Kasumi-1 (cell line): Measurements from ENCODE around the gene AP1AR.

Experiments used
- DNase-seq, 2 experiments: peaks; one replicate each; lab custom pipeline; 2025; lab: John Stamatoyannopoulos, UW

Gene AP1AR

DNA sequence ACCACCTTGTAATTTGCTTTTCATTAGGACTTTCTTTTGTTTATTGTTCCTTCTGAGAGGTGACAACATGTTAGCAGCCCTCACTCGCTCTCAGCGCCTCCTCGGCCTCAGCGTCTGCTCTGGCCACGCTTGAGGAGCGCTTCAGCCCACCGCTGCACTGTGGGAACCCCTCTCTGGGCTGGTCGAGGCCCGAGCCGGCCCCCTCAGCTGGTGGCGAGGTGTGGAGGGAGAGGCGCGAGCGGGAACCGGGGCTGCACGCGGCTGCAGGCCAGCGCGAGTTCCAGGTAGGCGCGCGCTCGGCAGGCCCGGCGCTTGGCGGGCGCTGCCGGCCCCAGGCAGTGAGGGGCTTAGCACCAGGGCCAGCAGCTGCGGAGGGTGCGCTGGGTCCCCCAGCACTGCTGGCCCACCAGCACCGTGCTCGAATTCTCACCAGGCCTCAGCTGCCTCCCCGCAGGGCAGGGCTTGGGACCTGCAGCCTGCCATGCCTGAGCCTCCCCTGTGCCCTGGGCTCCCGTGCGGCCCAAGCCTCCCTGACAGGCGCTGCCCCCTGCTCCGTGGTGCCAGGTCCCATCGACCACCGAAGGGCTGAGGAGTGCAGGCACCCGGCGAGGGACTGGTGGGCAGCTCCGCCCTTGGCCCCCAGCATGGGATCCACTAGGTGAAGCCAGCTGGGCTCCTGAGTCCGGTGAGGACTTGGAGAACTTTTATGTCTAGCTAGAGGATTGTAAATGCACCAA, 9.2 kb upstream of the AP1AR start:
- no peak for DNase-seq

DNA sequence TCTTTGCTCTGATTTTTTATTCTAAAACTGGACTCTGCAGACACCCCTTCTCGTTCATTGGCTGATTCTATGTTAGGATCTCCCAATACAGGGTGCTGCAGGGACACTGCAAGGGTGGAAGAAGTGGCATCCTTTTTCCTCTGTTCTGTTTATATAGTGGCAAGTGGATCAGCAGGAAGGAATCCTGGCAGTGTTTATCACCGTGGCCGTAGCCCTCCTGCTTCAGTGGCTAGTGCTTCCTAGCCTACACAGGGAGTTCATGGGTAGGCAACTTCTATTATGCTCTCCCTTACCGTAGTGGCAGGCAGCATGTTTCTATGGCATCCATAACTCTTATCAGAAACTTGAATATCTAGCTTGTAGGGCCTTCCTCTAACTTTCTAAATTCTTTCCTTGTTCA, 6.4 kb upstream of the AP1AR start:
- no peak for DNase-seq

DNA sequence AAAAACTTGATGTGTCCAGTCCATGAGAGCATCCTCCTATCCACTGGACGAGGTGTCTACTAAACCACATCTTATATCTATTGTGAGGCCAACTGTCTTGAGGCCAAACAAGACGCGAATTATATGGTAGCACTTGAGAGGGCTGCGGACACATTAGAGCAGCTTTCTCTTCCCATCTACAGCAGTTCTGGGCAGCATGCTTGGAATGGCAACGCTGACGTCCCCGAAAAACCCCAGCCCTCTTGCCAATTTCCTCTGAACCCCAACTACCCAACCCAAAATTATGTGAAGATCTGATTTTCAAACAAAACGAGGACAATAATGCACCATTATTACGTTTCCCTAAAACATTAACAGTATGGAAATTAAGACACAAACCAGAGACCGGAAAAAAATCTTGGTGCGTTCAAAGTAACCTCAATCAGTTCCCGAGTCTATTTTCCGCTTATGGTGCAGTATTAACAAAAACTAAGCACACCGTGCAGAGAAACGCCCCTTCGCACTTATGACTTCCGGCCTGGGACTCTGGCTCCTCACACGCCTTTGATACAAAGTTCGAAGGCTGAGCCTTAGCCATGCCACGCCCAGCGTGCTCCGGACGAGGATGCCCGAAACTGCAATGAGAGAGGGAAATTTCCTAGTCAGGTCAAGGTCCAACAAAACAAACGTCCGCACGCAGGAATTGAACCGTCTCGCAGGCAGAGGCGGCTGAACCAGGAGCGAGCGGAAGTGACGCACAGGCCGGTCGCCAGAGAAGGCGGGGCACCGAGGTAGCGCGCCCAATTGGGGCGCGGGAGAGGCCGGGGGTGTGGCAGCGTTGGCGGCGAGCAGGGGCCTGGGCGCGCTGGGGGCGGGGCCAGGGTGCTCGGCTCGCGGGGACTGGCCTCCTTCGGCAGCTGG, 458 bp upstream of the AP1AR start:
- peak; percentile 91 to 98 for DNase-seq

DNA sequence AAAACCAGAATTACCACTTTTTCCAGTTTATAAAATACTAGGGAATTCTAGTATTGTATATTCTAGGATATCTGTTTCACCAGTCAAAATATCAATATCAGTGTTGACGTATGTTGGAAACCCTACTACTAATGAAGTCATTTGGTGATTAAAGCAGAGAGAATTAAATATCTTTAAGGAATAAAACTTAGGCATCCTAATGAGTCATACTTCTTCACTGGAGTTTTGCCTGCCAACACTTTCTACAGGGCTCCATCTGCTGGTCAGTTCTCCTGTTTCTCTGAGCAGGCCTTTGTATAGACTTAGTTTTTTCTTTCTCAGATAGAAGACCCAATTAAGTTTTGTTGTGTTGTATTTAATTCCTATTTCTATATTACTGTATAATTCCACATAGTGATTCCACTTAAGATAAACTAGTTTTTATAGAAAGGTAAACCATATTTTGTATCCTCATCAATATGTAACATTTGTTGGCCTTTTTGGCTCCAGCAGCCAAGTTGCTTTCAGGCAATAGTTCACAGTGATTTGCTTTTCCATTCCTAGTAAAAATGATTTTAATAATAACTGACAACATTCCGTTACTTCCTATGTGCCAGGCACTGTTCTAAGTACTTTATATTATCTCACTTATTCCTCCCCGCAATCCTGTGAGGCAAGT, 3.5 kb downstream of the AP1AR start:
- peak; percentile 84 for DNase-seq

DNA sequence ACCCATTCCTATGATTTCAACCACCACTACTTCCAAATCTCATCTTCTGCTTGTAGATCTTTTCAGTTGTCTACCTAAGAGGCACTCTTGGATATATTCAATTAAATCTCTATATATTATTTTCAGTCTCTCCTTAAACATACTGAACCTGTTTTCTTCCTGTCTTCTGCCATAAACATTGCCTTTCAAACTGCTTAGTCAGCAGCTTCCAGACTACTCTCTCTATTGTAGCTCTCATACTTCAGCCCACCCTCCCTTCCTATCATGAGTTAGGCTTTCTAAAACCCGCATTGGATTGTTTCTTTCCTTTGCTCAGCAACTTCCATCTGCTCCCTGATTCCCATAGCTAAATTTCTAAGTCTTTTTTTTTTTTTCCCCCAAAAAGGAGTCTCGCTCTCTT, 4.5 kb downstream of the AP1AR start:
- no peak for DNase-seq

DNA sequence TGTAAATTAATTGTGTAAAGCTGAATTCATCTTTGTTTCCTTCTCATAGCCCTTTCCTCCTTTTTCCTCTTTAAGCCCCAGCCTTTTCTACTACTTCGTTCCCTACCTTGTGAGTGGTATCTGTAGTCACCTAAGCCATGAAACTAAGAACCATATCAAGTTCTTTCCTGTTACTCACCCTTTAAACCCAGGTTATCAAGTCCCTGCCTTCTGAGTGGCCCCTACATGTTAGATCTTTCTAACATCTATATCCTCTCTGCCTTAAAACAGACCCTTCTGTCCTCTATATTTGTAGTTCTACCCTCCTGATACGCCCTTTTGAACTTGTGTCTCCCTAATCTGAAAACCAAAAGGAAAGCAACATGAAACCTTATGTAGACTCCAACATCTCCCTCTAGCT, 7.2 kb downstream of the AP1AR start:
- DNase-seq: no peak

DNA sequence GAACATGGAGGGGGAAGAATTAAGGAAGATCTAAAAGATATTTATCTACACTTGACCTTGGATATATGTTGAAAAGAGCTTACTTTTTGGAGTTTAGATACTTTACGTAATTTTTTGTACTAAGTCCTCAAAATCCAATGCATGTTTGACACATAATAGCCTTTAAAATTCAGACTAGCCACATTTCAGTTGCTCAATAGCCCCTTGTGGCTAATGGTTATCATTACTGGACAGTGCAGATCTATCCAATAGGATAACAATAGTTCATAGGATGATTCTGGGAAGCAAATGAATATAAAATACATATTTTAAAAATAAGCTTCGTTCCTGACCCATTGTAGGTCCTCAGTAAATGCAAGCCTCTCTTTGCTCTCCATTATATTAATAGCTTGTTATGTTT, 13.8 kb downstream of the AP1AR start:
- DNase-seq: no peak

DNA sequence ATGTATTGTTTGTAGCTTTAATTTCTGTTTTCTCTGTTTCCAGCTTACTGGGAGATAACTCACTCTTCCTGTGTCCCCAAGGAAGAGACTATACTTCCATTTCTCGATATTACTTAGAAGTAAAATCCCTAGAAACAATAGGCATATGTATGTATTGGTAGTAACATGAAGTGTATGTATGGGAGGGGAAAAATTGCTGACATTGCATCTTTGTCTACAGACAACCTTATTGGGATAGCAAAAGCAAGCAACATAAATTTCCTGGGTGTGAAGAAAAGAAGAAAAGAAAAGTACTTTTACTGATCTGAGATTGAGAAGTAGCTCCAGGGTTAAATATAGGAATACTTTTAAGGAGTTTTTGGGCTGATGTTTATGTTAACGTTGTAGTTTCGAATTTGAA, 15.4 kb downstream of the AP1AR start:
- DNase-seq: no peak

DNA sequence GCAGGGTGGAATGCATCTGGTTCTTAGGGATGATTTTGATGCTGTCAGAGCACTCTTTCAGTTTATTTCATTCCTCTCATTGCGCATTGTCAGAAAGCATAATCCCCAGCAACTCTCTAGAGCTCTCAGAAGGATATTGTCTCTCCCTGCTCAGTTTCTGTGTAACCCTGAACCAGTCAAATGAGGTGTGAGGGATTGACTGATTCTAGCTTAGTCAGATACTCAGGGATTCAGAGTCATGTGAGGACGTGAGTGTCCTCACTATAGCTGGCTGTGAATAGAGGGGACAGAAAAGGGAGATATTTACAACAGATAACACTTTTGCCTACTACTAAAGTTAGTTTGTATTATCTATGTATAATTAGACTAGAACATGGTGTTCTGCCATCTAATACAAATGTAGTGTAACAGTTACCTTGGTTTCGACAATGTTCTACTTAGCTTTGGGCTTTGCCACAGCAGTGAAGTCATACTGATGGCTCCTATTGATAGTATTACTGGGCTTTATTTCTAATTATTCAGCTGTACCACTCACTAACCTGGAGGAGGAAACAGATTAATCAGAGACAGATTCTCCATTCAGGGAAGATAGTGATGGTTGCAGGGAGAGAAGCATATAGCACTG, 19.5 kb downstream of the AP1AR start:
- no peak for DNase-seq

DNA sequence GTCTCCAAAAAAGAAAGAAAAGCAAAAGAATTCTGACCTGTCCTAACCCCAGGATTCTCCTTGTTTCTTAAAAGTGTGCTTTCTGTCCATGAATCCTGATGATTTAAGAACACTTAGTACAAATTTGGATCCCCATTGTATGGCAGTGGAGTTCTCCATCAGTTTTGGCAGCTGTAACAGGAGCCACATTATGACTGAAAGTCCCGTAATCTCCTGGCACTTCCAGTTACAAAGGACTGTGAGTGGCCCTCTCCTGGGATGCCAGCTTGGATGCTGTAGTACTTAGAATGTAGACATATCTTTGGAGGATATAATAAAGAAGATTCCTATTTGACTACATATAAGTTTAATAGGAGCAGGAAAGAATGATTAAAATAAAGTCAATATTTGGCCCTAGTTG, 20.6 kb downstream of the AP1AR start:
- DNase-seq: no peak

DNA sequence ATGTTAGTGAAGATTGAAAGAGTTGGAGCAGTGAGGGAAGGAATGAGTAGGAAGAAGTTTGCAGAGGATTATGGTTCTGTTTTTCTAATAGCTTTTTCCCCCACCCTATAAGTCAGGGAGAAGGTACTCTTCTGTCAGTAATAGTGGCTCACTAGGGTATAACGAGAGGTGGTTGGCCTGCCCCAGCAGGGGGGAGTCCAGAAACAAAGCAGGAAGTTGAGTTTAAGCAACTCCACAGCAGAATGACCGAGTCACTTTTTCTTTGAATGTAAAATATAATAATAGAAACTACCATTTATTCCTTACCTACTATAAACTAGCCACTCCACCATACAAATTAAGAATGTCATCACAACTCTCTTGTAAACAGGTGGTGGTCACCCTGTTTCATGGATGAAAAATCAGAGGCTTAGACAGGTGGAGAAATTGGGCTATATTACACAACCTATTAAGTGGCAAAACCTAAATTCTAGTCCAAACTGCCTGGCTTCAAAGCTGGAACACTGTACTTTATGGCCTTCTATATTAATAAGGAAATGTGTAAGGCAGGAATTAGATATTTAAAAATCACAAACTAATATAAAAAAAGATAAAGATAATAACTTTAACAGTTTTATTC, 21.9 kb downstream of the AP1AR start:
- peak; percentile 34 to 54 for DNase-seq

DNA sequence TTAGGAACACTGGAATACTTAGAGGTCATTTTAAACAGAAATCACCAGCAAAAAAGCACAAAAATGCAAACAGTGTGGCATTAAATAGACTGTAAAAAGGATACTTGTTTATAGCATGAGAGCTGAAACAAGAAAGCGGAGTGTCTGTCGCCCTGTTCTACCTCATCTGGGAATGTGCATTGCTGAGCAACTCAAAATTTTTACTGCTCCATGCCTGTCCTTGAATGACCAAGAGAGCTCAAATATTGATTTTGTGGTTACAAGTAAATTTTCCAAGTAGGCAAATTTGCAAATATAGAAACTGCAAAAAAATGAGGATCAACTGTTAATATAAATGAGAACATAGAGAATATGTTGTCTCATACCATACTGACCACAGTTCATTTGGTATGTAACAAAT, 25.5 kb downstream of the AP1AR start:
- no peak for DNase-seq

DNA sequence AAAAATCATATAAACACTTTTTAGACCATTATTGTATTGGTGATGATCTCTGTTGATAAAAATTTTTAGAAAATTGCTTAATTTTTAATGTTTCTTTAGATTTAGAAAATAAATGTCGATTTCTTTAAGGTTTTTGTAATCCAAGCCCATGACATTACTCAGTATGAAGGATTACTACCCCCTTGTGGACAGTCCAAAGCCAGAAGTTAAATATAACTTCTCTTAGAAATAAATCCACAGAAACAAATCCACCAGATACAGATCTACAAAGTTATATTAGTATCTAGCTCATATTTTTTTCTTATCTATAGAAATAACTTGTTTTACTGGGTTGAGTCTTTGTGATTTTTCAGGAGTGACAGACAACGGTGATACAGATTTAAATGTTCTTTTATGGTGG, 35.2 kb downstream of the AP1AR start:
- peak; percentile 46 to 58 for DNase-seq

DNA sequence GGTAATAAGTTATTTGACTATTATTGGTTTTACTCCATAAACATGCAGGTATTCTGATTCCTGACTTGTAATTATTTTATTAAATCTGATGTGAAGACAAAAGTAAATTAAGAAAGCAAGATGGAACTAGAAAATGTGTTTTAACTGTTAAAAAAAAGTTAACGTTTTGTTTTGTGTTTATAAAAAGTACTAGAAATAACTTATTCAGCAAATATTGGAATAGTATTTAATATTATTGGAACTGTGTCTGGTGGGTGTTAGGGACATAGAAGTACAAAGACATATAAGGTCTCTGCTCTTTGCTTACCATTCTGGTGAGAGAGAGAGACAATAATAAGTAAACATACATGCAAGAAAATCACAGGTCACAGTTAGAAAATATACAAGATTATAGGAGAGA, 38.5 kb downstream of the AP1AR start:
- DNase-seq: no peak

DNA sequence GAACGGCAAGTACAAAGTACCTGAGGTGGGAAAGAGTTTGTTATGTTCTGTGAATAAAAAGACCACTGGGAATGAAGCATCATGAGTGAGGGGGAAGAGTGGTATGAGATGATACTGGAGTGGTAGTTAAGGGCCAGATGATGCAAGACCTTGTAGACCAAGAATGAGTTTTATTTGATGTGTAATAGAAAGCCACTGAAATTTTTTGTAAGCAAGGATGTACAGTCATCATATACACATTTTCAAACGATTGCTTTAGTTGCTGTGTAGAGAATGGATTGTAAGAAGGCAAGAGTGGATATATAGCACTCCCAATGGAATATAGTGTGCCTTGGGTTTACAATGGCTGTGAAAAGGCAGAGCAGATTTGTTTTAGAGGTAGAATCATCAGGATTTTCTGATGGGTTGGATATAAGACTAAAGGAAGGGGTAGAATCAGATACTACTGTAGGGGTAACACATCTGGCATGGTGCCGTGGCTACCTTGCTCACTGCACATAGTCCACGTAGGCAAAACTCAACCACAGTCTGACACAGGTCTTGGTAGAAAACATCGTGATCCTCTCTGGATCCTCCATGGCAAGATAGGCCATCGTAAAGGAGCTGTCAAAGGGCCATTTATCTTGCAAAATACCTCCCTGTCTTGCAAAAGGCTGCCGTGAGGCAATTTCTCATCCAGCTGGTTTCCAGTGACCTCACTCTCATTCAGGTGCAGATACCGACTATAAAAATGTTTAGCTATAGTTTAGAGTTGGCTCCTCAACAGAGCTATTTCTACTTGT, 39.2 kb downstream of the AP1AR start:
- no peak for DNase-seq

DNA sequence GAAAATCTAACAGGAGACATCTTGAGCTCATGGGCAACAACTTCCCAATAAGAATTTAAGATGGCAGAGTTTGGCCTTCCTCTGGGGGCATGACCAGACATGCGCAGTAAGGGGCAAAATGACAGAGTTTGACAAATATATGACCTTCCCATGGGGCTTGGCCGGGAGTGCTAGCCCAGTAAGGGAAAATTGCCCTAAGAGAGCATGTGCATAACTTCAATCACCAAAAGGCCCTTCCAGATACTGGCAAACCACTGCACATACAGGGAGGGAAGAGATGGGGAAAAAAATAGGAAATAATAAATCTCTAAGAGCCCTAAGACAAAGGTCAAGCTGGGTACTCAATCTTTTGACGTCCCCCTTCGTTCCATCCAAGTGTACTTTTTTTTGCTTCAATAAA, 40.7 kb downstream of the AP1AR start:
- no peak for DNase-seq

DNA sequence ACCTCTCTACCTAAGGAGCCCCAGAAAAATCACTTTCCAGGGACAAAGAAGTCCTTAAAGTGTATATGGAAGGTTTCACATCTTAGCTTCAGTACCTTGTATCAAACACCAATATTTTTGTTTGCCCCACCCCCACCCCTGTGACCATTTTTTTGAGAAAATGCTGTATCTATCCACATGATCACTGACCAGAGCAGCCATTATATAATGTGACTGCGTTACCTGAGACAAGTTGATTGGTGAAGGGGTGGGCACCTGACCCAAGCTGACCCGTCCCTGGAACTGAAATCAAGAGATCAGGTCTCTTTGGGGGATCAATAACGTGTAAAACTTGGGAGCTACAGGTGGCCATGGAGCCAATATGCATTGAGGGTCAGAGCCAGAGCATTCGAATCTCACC, 43.4 kb downstream of the AP1AR start:
- no peak for DNase-seq

DNA sequence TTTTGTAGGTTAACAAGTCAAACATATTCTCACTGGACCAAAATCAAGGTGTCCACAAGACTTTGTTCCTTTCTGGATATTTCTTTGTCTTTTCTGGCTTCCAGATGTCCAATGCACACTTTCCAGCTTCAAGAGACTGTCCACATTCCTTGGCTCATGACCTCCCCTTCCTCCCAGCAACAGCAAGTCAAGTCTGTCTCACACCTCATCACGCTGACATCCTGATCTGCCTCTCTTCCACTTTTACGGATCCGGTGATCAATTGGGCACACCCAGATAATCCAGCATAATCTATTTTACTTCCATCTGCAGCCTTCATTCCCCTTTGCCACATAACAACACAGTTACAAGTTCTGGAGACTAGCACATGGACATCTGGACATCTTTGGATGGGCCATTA, 44.5 kb downstream of the AP1AR start:
- no peak for DNase-seq

DNA sequence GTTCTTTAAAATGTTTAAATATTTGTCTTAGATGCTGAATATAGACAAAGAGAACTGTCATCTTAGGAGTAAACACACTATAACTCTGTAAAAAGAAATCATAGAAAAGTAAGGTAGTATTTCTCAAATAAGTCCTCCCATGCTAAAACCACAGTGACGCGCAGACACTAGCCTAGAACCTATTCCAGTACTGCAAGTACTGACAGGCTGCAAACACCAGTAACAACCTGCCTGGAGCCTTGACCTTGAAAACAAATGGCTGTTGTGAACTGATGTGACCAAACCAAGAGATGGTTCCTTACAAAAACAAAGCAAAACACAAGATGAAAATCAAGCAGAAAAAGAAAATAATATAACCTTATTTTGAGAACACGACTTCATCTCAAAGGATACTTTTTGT, 45.6 kb downstream of the AP1AR start:
- no peak for DNase-seq

DNA sequence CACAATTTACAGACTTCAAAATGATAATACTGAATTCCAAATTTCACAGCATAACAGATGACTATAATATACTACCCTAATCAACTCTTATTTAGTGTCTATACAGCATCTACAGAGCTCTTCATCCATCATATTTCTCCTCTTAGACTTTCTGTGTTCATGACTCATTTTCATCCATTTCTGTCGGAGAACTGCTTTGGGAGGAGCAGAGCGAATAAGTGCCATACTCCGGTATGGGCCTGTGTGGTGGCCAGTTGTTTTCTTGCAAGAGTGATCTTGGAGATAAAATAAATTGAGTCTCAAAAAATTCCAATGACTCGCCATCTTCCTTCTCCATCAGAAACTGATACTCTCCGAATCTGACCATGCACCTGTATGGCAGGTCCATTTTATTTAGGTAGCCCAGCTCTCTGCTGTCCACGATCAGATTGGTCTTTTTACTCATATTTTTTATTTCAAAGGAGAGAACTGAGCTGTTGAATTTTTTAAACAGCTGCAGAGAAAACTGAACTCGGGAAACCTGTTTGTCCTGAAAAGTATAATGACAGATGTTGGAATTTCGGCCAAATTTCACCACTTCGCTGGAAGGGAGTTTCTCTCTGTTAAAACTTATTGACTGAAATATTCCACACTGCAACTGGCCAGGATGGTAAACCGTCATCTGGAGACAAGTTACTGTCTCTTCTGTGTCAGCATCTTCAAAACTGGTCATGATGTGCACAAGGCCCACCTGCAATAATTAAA, 46.3 kb downstream of the AP1AR start:
- no peak for DNase-seq
